Breast epithelium (tissue), 3 donors: Measurements from ENCODE around the gene ANKRD45.

Source experiments
- POLR2A ChIP-seq: fragments of 450-650 bp; IDR thresholded peaks from one replicate; pipeline ENCODE4 v1.6.1; 2016; ENCODE audit warnings: antibody characterized with exemption, mild to moderate bottlenecking, moderate library complexity
- POLR2AphosphoS5 ChIP-seq, 3 donors: sonication (generic); formaldehyde crosslinking; IDR thresholded peaks; one replicate each; pipeline ENCODE4 v1.6.1; 2017; ENCODE audit warnings: antibody characterized with exemption in 3 of 3
- TF ChIP-seq, protein P1 (sequence below), 3 donors: fragments of 450-650 bp; IDR thresholded peaks; one replicate each; pipeline ENCODE4 v1.5.1; 2016 to 2017; ENCODE audit warnings: antibody characterized with exemption in 3 of 3, mild to moderate bottlenecking in 3 of 3, moderate library complexity in 3 of 3

GRCh38 chr1:173714441-173714758 lies 44.7 kb upstream of the ANKRD45 start:
- TF ChIP-seq, protein P1, sequence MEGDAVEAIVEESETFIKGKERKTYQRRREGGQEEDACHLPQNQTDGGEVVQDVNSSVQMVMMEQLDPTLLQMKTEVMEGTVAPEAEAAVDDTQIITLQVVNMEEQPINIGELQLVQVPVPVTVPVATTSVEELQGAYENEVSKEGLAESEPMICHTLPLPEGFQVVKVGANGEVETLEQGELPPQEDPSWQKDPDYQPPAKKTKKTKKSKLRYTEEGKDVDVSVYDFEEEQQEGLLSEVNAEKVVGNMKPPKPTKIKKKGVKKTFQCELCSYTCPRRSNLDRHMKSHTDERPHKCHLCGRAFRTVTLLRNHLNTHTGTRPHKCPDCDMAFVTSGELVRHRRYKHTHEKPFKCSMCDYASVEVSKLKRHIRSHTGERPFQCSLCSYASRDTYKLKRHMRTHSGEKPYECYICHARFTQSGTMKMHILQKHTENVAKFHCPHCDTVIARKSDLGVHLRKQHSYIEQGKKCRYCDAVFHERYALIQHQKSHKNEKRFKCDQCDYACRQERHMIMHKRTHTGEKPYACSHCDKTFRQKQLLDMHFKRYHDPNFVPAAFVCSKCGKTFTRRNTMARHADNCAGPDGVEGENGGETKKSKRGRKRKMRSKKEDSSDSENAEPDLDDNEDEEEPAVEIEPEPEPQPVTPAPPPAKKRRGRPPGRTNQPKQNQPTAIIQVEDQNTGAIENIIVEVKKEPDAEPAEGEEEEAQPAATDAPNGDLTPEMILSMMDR (IDR thresholded peaks at IDR 0.05), result no peak
- TF ChIP-seq POLR2AphosphoS5 (IDR thresholded peaks at IDR 0.05) (no peak), POLR2A (no peak)
